Retinal pigment epithelial cell (primary cell): Measurements from ENCODE around the gene CPNE9.
A peak's percentile ranks its signal among the peaks of the same experiment; 100 is the strongest.

ENCODE experiments used
- DNase-seq: peaks from one replicate; pipeline ENCODE4 v3.0.0-alpha.2; 2010; ENCODE audit warnings: low read depth
- H3K4me3 ChIP-seq: 2 replicates; pipeline ENCODE4 v1.5.1; 2011; ENCODE audit warnings: mild to moderate bottlenecking, low read length, control low read depth, moderate library complexity
- CTCF ChIP-seq: conservative IDR thresholded peaks from 2 replicates; pipeline ENCODE4 v1.5.1; 2011; ENCODE audit warnings: low read depth, low read length, control low read depth, inconsistent platforms

CPNE9 gene

GRCh38 chr3:9686703-9687102, 16.9 kb upstream of the CPNE9 start:
- DNase-seq: no peak
- TF ChIP-seq CTCF: no peak
- H3K4me3 ChIP-seq: no peak overlapping the region

GRCh38 chr3:9687514-9687913, 16.1 kb upstream of the CPNE9 start:
- no peak overlapping the region for H3K4me3 ChIP-seq
- DNase-seq: no peak
- no peak for TF ChIP-seq CTCF

GRCh38 chr3:9688961-9689360, 14.7 kb upstream of the CPNE9 start:
- no peak for DNase-seq
- TF ChIP-seq CTCF: no peak
- H3K4me3 ChIP-seq: no peak overlapping the region

- no peak for TF ChIP-seq CTCF
- no peak for DNase-seq
These were observed 13.9 kb upstream of the CPNE9 start for GRCh38 chr3:9689757-9690156.

GRCh38 chr3:9690451-9691450, 12.9 kb upstream of the CPNE9 start:
- TF ChIP-seq CTCF: no peak
- no peak overlapping the region for H3K4me3 ChIP-seq
- DNase-seq: peak; percentile 58

More at GRCh38 chr3:9689757-9690156, 13.9 kb upstream of the CPNE9 start:
- H3K4me3 ChIP-seq: no peak overlapping the region

- no peak overlapping the region for H3K4me3 ChIP-seq
- no peak for TF ChIP-seq CTCF
- DNase-seq: no peak
These were observed 12.0 kb upstream of the CPNE9 start for GRCh38 chr3:9691636-9692035.

- H3K4me3 ChIP-seq: no peak overlapping the region
- TF ChIP-seq CTCF: no peak
- DNase-seq: no peak
These were observed 11.2 kb upstream of the CPNE9 start for GRCh38 chr3:9692416-9692815.
